Measurements from ENCODE around the gene MAP3K12.

DNA sequence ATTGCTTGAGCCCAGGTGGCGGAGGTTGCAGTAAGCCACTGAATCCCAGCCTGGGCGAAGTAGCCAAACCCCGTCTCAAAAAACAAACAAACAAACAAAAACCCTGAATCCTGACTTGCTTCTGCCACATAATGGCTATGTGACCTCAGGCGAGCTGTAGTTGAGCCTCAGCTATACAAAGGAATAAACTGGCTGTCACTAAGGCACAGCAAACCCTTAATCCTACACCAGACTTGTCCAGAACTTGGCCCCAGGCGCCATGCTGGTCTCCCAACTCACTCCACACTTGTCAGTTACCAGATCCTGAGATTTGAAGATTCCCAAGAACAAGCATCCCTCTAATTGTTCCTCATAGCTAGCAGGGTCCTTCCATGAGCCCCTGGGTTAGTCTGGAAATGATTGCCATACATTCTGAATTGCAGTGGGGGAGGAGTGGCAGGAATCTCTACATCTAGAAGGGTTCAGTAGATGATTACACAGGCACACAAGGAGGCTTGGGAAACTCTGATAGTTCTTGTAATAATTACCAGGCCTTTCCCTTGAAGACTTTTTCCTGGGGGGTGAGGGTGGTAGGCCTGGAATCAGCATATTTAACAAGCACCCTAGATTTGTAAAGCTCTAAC, 9.9 kb downstream of the MAP3K12 start:
- TF ChIP-seq, protein P1, sequence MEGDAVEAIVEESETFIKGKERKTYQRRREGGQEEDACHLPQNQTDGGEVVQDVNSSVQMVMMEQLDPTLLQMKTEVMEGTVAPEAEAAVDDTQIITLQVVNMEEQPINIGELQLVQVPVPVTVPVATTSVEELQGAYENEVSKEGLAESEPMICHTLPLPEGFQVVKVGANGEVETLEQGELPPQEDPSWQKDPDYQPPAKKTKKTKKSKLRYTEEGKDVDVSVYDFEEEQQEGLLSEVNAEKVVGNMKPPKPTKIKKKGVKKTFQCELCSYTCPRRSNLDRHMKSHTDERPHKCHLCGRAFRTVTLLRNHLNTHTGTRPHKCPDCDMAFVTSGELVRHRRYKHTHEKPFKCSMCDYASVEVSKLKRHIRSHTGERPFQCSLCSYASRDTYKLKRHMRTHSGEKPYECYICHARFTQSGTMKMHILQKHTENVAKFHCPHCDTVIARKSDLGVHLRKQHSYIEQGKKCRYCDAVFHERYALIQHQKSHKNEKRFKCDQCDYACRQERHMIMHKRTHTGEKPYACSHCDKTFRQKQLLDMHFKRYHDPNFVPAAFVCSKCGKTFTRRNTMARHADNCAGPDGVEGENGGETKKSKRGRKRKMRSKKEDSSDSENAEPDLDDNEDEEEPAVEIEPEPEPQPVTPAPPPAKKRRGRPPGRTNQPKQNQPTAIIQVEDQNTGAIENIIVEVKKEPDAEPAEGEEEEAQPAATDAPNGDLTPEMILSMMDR (IDR thresholded peaks at IDR 0.05; ENCODE audit: insufficient read depth, low read length): no peak
- TF ChIP-seq POLR2AphosphoS5 (IDR thresholded peaks at IDR 0.05; ENCODE audit: low read depth): no peak
